Activated naive CD4-positive, alpha-beta T cell treated with anti-CD3 and anti-CD28 coated beads, Interleukin-2, amount 50 U/mL, for 16 hours (primary cell): ENCODE measurements around the gene POLE.

Experiments
- DNase-seq: peaks from one replicate; pipeline ENCODE4 v3.0.0-alpha.2; 2020

POLE gene

GRCh38 chr12:132574271-132574996, 112.7 kb downstream of the POLE start:
- no peak for DNase-seq
